Pons (tissue), 1 donor: ENCODE measurements around the gene C6orf120.

Source experiments
- DNase-seq: peaks from one replicate; pipeline ENCODE4 v3.0.0-alpha.2; 2016; ENCODE audit warnings: low spot score

The C6orf120 gene

GRCh38 chr6:169701954-169702839 is at the start of gene C6orf120, which contains the start of gene WDR27:
Gene C6orf120, plus strand, starts transcription at chr6:169702126. Its CDS starts 334 bp downstream, at chr6:169702460.
Gene WDR27, minus strand, starts transcription at chr6:169702029. Its CDS starts 13,024 bp downstream, at chr6:169689005.
- peak; percentile 91 for DNase-seq

GRCh38 chr6:169652896-169653295 is 49.0 kb upstream of the C6orf120 start:
- DNase-seq: no peak

GRCh38 chr6:169653691-169654090 is 48.2 kb upstream of the C6orf120 start:
- no peak for DNase-seq

- peak; percentile 58 for DNase-seq
Measured at GRCh38 chr6:169654598-169655391, 47.1 kb upstream of the C6orf120 start.

- DNase-seq: no peak
Measured at GRCh38 chr6:169656546-169657283, 45.2 kb upstream of the C6orf120 start.

- DNase-seq: no peak
Measured at GRCh38 chr6:169657284-169657610, 44.7 kb upstream of the C6orf120 start.

- no peak for DNase-seq
Measured at GRCh38 chr6:169659820-169660610, 41.9 kb upstream of the C6orf120 start.

- DNase-seq: no peak
Measured at GRCh38 chr6:169660751-169661390, 41.1 kb upstream of the C6orf120 start.

- DNase-seq: no peak
Measured at GRCh38 chr6:169661391-169661756, 40.6 kb upstream of the C6orf120 start.

GRCh38 chr6:169663468-169663867 is 38.5 kb upstream of the C6orf120 start:
- DNase-seq: no peak

GRCh38 chr6:169664227-169664626 is 37.7 kb upstream of the C6orf120 start:
- DNase-seq: no peak

- no peak for DNase-seq
Measured at GRCh38 chr6:169665289-169665688, 36.6 kb upstream of the C6orf120 start.

- DNase-seq: no peak
Measured at GRCh38 chr6:169666441-169666840, 35.5 kb upstream of the C6orf120 start.

- DNase-seq: no peak
Measured at GRCh38 chr6:169667716-169668115, 34.2 kb upstream of the C6orf120 start.

- no peak for DNase-seq
Measured at GRCh38 chr6:169668203-169668847, 33.6 kb upstream of the C6orf120 start.

GRCh38 chr6:169669147-169669546 is 32.8 kb upstream of the C6orf120 start:
- no peak for DNase-seq

GRCh38 chr6:169669889-169670288 is 32.0 kb upstream of the C6orf120 start:
- DNase-seq: peak; percentile 20

GRCh38 chr6:169671563-169671962 is 30.4 kb upstream of the C6orf120 start:
- no peak for DNase-seq

GRCh38 chr6:169675011-169675410 is 26.9 kb upstream of the C6orf120 start:
- DNase-seq: no peak

GRCh38 chr6:169677096-169677495 is 24.8 kb upstream of the C6orf120 start:
- no peak for DNase-seq
